Heart left ventricle (tissue), 16 donors: ENCODE data around the gene VPS35L. TPM values are rescaled to one million over a fixed set of nuclear protein-coding genes. Genes with fewer than 3 reads are reported as not detected.

Experiments
- ATAC-seq, 4 donors: fragments of 200-7000 bp; cut with Tn5 transposase; one replicate each; pipeline ENCODE4 v1.9.1; 2020 to 2022; ENCODE audit warnings: moderate library complexity in 4 of 4, mild to moderate bottlenecking in 3 of 4, moderate number of reproducible peaks in 1 of 4
- DNase-seq, 5 donors: peaks; one replicate each; pipeline ENCODE4 v3.0.0-alpha.2; 2020
- H3K27ac ChIP-seq, 12 donors: fragments of 200-600 bp; sonication (generic) in 4 of 12; one replicate each; pipeline versions ENCODE4 v1.5.0 to v1.8.0; 2016 to 2022; ENCODE audit warnings: mild to moderate bottlenecking in 2 of 12
- H3K27me3 ChIP-seq, 9 donors: fragments of 200-600 bp; sonication (generic) in 2 of 9; one replicate each; pipeline versions ENCODE4 v1.5.1 to v1.8.0; 2016 to 2022; ENCODE audit warnings: mild to moderate bottlenecking in 3 of 9
- H3K36me3 ChIP-seq, 9 donors: fragments of 200-600 bp; sonication (generic) in 2 of 9; one replicate each; pipeline versions ENCODE4 v1.5.0 to v1.8.0; 2018 to 2022; ENCODE audit warnings: mild to moderate bottlenecking in 2 of 9
- H3K4me1 ChIP-seq, 12 donors: fragments of 200-600 bp; sonication (generic) in 4 of 12; one replicate each; pipeline versions ENCODE4 v1.5.0 to v1.8.0; 2016 to 2022; ENCODE audit warnings: mild to moderate bottlenecking in 3 of 12
- H3K4me3 ChIP-seq, 12 donors: fragments of 200-600 bp; sonication (generic) in 4 of 12; one replicate each; pipeline versions ENCODE4 v1.5.0 to v1.8.0; 2017 to 2022; ENCODE audit warnings: mild to moderate bottlenecking in 9 of 12, moderate library complexity in 4 of 12
- H3K9me3 ChIP-seq, 12 donors: fragments of 200-600 bp; sonication (generic) in 4 of 12; one replicate each; pipeline versions ENCODE4 v1.5.0 to v1.8.0; 2016 to 2022; ENCODE audit warnings: mild to moderate bottlenecking in 1 of 12
- POLR2A ChIP-seq, 2 donors: fragments of 450-650 bp; IDR thresholded peaks; one replicate each; pipeline ENCODE4 v1.6.1; 2017; ENCODE audit warnings: antibody characterized with exemption in 2 of 2, mild to moderate bottlenecking in 2 of 2, moderate library complexity in 2 of 2
- WGBS, 4 donors: extraction: QIAGEN DNeasy Blood & Tissue Kit in 2 of 4; methylation state at CpG; one replicate each; pipeline versions ENCODE4 v1.1.5 to v1.1.7; 2013 to 2018; 5-methylcytosine and 5-hydroxymethylcytosine counted together
- intact Hi-C, 10 donors: fragments of 100-400 bp; cut with DNase I; formaldehyde crosslinking; loops; one replicate each; pipeline versions ENCODE4 v1.11.1 to v1.14.2; 2022
- polyA plus RNA-seq, 2 donors: library from polyadenylated mRNA; stranded (reverse); fragments of 200-250 nt; gene quantifications; one replicate each; pipeline ENCODE4 v1.2.3, GENCODE V29; 2013
- total RNA-seq, 9 donors: library from RNA; depleted of rRNA in 2 of 9; stranded (reverse); fragments of >200 nt in 2 of 9; fragmentation: NEBNext Ultra II Directional in 3 of 9; extraction: Animal tissue kit (Norgen Biotek cat#: 25700) in 3 of 9; gene quantifications; one replicate each; pipeline versions ENCODE4 v1.1.0 to v1.2.4, GENCODE V29; 2016 to 2023
- TF ChIP-seq, protein P1 (sequence below), 12 donors: fragments of 200-600 bp; sonication (generic) in 4 of 12; IDR thresholded peaks; one replicate each; pipeline versions ENCODE4 v1.5.0 to v1.8.0; 2018 to 2022; ENCODE audit warnings: antibody characterized with exemption in 12 of 12, mild to moderate bottlenecking in 5 of 12
- donor health status: ischemic (EF 13 %, LVEDD 7.1; RV severe dilation, severe dysfunction).
- donor health status: healthy with polysubstance abuse.
- donor health status: DM: no; HTN: yes; CAD: no.
- donor health status: DM: no; HTN: no; CAD: no.
- donor health status: ischemic (EF 25% LVEDD 6.9; RV normal size, moderate dysfunction).
- donor health status: ischemic (EF 25% LVEDD 5.7; RV mildly dilated, moderate dysfunction).
- donor health status: healthy.
- donor health status: DM: yes; HTN: yes; CAD: no.
- donor health status: ischemic (EF 35%, LVEDD 5.7; RV mildly dilated, moderate dysfunction).
- donor health status: nonischemic (EF 11% LVEDD 7.7; RV severe dilation, severe dysfunction).
- donor health status: DM: yes; HTN: yes; CAD: no.
- donor health status: PGD.
- donor health status: ischemic (EF 29% LVEDD 5.4; RV normal size, mild dysfunction).
- donor health status: nonischemic (EF 23%, LVEDD 6.1; RV moderate dilation, normal function).

Gene VPS35L
- total and polyA plus RNA-seq, 11 donors: 13.7 to 47.3 (median 24.4) TPM

DNA sequence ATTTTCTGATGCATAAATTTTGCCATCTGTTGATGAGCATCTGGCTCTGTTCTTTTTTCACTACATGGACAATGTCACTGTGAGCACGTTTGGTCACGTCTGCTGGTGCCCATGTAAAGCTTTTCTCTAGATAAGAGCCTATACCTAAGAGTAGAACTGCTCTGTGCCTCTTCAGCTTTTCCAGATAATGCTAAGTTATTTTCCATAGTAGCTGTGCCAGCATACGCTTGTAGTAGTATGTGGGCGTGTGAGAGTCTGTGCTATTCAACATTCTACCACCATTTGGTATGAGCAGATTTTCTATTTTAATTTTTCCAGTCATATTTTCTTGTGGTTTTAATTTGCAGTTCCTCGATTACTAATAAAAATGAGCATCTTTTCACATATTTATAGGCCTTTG, 33.2 kb downstream of the VPS35L start:
- peak overlapping the region in 3 of 12 donors; percentile 13 to 35 (median 33) for H3K27ac ChIP-seq
- H3K9me3 ChIP-seq: no peaks in the 10 kb centered on the region
- no peaks in the 10 kb centered on the region for H3K27me3 ChIP-seq
- peaks cover 0 to 16% (median 8%) of the 10 kb centered on the region in 12 donors for H3K4me1 ChIP-seq
- WGBS, 4 donors: 45 to 60% (median 55%) methylated on average over 5 of the region's 5 CpGs
- TF ChIP-seq, protein P1, sequence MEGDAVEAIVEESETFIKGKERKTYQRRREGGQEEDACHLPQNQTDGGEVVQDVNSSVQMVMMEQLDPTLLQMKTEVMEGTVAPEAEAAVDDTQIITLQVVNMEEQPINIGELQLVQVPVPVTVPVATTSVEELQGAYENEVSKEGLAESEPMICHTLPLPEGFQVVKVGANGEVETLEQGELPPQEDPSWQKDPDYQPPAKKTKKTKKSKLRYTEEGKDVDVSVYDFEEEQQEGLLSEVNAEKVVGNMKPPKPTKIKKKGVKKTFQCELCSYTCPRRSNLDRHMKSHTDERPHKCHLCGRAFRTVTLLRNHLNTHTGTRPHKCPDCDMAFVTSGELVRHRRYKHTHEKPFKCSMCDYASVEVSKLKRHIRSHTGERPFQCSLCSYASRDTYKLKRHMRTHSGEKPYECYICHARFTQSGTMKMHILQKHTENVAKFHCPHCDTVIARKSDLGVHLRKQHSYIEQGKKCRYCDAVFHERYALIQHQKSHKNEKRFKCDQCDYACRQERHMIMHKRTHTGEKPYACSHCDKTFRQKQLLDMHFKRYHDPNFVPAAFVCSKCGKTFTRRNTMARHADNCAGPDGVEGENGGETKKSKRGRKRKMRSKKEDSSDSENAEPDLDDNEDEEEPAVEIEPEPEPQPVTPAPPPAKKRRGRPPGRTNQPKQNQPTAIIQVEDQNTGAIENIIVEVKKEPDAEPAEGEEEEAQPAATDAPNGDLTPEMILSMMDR (IDR thresholded peaks at IDR 0.05): no peak
- TF ChIP-seq POLR2A (IDR thresholded peaks at IDR 0.05): no peak
- H3K36me3 ChIP-seq: peaks cover 0 to 68% (median 38%) of the 10 kb centered on the region in 9 donors
- intact Hi-C loops: no loop called here
- ATAC-seq (peak; percentile 89 to 97 (median 94)), DNase-seq (no peak)
- no peak overlapping the region for H3K4me3 ChIP-seq

GRCh38 chr16:19589106-19589505, 33.6 kb downstream of the VPS35L start:
- Histone ChIP-seq H3K27ac (peak overlapping the region in 3 of 12 donors; percentile 13 to 35 (median 33)), H3K4me1 (peaks cover 0 to 16% (median 8%) of the 10 kb centered on the region in 12 donors), H3K27me3 (no peaks in the 10 kb centered on the region), H3K36me3 (peaks cover 0 to 68% (median 42%) of the 10 kb centered on the region in 9 donors), H3K4me3 (no peak overlapping the region), H3K9me3 (no peaks in the 10 kb centered on the region)
- TF ChIP-seq, protein P1 (IDR thresholded peaks at IDR 0.05): no peak
- no peak for TF ChIP-seq POLR2A (IDR thresholded peaks at IDR 0.05)
- DNase-seq (no peak), ATAC-seq (no peak)
- intact Hi-C loops: no loop called here
- WGBS, 4 donors: 87 to 96% (median 88%) methylated on average over 5 of the region's 5 CpGs

GRCh38 chr16:19589771-19590302, 34.3 kb downstream of the VPS35L start:
- WGBS, 4 donors: 40 to 63% (median 51%) methylated on average over 8 of the region's 8 CpGs
- Histone ChIP-seq H3K4me1 (peaks cover 0 to 16% (median 8%) of the 10 kb centered on the region in 12 donors), H3K9me3 (no peaks in the 10 kb centered on the region), H3K4me3 (no peak overlapping the region), H3K27ac (peak overlapping the region in 1 of 12 donors; percentile 35), H3K27me3 (no peaks in the 10 kb centered on the region), H3K36me3 (peaks cover 0 to 68% (median 41%) of the 10 kb centered on the region in 9 donors)
- peak in 2 of 4 donors; percentile 53 to 58 for ATAC-seq
- intact Hi-C loops: no loop called here
- TF ChIP-seq, protein P1 (IDR thresholded peaks at IDR 0.05): no peak
- TF ChIP-seq POLR2A (IDR thresholded peaks at IDR 0.05): no peak
- DNase-seq: no peak

DNA sequence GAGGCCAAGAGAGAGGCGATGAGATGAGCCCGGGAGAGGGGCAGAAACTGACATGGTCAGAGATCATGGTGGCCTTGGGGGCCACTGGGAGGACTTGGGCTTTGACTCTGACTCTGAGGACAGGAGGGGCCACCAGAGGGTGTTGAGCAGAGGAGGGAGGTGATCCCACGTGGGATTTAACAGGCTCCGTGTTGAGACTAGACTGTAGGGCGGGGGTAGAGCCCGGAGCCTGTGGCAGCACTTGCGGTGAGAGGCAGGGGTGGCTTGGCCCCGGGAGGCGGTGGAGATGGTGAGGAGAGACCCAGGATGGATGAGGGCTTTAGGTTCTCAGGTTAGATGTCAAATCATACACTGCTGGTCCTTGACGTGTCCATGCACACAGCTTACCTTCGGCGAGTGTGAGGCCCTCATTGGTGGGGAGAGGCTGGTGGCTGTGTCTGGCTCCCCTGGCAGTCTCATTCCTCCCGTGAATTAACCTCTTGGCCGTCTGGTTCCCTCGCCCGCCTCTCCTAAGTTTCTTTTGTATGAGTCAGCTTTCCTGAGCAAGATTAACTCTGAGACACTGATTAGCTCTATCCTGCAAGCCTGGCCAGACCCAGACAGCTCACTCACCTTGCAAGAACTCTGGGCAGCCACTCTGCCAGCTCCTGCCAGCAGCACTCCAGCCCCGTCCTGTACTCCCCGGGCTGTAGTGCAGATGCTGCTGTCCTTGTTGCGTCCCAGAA, 39.7 kb downstream of the VPS35L start:
- DNase-seq (peak; percentile 26 to 84 (median 71)), ATAC-seq (peak; percentile 74 to 98 (median 92))
- Histone ChIP-seq H3K9me3 (no peaks in the 10 kb centered on the region), H3K4me3 (no peak overlapping the region), H3K4me1 (peaks cover 0 to 7% (median 0%) of the 10 kb centered on the region in 12 donors), H3K36me3 (peaks cover 0 to 72% (median 44%) of the 10 kb centered on the region in 9 donors), H3K27ac (peak overlapping the region in 5 of 12 donors; percentile 6 to 64 (median 17)), H3K27me3 (no peaks in the 10 kb centered on the region)
- intact Hi-C loops: loop anchor here in 1 of 10 donors (5.0 kb wide), 1 partner anchor 33 kb away; no protein-coding TSS in a partner anchor
- TF ChIP-seq POLR2A (IDR thresholded peaks at IDR 0.05): no peak
- TF ChIP-seq, protein P1 (IDR thresholded peaks at IDR 0.05): no peak
- WGBS, 4 donors: 56 to 73% (median 65%) methylated on average over 19 of the region's 19 CpGs
